ENCODE results near the gene PLD1.

- TF ChIP-seq SIN3A (IDR thresholded peaks at IDR 0.05; ENCODE audit: borderline replicate concordance, insufficient read depth, low read length): no peak
- TF ChIP-seq POLR2AphosphoS5 (IDR thresholded peaks at IDR 0.05; ENCODE audit: low read depth, low read length): no peak
- TF ChIP-seq TAF1 (IDR thresholded peaks at IDR 0.05; ENCODE audit: borderline replicate concordance, insufficient read depth, low read length): no peak
Measured at GRCh38 chr3:171744158-171744741, 66.0 kb downstream of the PLD1 start.
